Measurements from ENCODE around the gene ABCB6.

DNA sequence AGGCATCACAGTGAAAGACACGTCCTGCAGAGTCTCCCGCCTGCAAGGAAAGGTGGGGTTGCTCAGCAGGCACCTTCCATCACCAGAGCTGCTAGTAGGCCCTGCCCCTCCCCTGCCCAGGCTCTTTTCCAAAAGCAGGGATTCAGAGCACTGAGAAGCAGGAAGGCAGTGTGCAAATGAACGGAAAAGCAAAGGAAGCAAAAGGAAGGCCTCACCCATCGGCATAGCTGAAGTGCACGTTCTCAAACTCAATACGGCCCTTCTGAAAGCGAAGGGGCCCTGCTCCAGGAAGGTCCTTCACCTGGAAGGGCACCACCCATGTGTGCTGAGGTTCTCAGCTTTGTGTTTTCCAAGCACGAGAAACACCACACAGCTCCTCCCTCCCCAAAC is 5.7 kb downstream of the ABCB6 start:
- no peak for TF ChIP-seq EZH2 (IDR thresholded peaks at IDR 0.05; ENCODE audit: low read length, missing control alignments)
- TF ChIP-seq, protein P1, sequence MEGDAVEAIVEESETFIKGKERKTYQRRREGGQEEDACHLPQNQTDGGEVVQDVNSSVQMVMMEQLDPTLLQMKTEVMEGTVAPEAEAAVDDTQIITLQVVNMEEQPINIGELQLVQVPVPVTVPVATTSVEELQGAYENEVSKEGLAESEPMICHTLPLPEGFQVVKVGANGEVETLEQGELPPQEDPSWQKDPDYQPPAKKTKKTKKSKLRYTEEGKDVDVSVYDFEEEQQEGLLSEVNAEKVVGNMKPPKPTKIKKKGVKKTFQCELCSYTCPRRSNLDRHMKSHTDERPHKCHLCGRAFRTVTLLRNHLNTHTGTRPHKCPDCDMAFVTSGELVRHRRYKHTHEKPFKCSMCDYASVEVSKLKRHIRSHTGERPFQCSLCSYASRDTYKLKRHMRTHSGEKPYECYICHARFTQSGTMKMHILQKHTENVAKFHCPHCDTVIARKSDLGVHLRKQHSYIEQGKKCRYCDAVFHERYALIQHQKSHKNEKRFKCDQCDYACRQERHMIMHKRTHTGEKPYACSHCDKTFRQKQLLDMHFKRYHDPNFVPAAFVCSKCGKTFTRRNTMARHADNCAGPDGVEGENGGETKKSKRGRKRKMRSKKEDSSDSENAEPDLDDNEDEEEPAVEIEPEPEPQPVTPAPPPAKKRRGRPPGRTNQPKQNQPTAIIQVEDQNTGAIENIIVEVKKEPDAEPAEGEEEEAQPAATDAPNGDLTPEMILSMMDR (conservative IDR thresholded peaks at IDR 0.05 in 1 of 2, IDR thresholded peaks at IDR 0.05 in 1 of 2; ENCODE audit: low read depth in 1 of 2, low read length in 2 of 2) = no peak

Measured in fibroblast of lung (primary cell).